Hepatocyte (in vitro differentiated cells): ENCODE measurements around the gene SCD5. TPM values are rescaled to one million over a fixed set of nuclear protein-coding genes. Genes with fewer than 3 reads are reported as not detected.

Experiments used
- DNase-seq: peaks from one replicate; pipeline ENCODE4 v3.0.0-alpha.2; 2016; ENCODE audit warnings: low spot score
- H2AFZ ChIP-seq: fragments of 200-600 bp; sonication (generic); 2 replicates; pipeline ENCODE4 v1.6.0; 2016; ENCODE audit warnings: antibody characterized with exemption, mild to moderate bottlenecking
- H3K27ac ChIP-seq: fragments of 200-600 bp; sonication (generic); 2 replicates; pipeline ENCODE4 v1.5.1; 2016; ENCODE audit warnings: mild to moderate bottlenecking
- H3K27me3 ChIP-seq: fragments of 200-600 bp; sonication (generic); 2 replicates; pipeline ENCODE4 v1.6.1; 2016
- H3K36me3 ChIP-seq: fragments of 200-600 bp; sonication (generic); replicated peaks from 2 replicates; pipeline ENCODE4 v1.5.1; 2016; ENCODE audit warnings: low read depth; ENCODE audit not compliant: insufficient read depth
- H3K4me1 ChIP-seq: fragments of 200-600 bp; sonication (generic); 2 replicates; pipeline ENCODE4 v1.5.1; 2016; ENCODE audit warnings: mild to moderate bottlenecking, moderate library complexity; ENCODE audit not compliant: insufficient read depth
- H3K4me2 ChIP-seq: fragments of 200-600 bp; sonication (generic); 2 replicates; pipeline ENCODE4 v1.6.0; 2016
- H3K4me3 ChIP-seq: fragments of 200-600 bp; sonication (generic); 2 replicates; pipeline ENCODE4 v1.5.1; 2016; ENCODE audit warnings: mild to moderate bottlenecking
- H3K79me2 ChIP-seq: fragments of 200-600 bp; sonication (generic); 2 replicates; pipeline ENCODE4 v1.6.0; 2017; ENCODE audit warnings: mild to moderate bottlenecking
- H3K9me2 ChIP-seq: fragments of 200-600 bp; sonication (generic); replicated peaks from 2 replicates; pipeline ENCODE4 v1.6.0; 2017; ENCODE audit warnings: mild to moderate bottlenecking; ENCODE audit not compliant: insufficient read depth
- H3K9me3 ChIP-seq: fragments of 200-600 bp; sonication (generic); 2 replicates; pipeline ENCODE4 v1.5.1; 2016; ENCODE audit warnings: low read depth, mild to moderate bottlenecking
- H4K20me1 ChIP-seq: fragments of 200-600 bp; sonication (generic); 2 replicates; pipeline ENCODE4 v1.6.0; 2016; ENCODE audit warnings: mild to moderate bottlenecking; ENCODE audit not compliant: insufficient read depth, poor library complexity, severe bottlenecking
- EZH2 ChIP-seq: fragments of 200-600 bp; sonication (generic); IDR thresholded peaks from 2 replicates; pipeline ENCODE4 v1.6.1; 2016; ENCODE audit warnings: antibody characterized with exemption, mild to moderate bottlenecking, borderline replicate concordance
- EZH2phosphoT487 ChIP-seq: fragments of 200-600 bp; sonication (generic); IDR thresholded peaks from one replicate; pipeline ENCODE4 v1.6.1; 2018; ENCODE audit warnings: antibody characterized with exemption, mild to moderate bottlenecking, low read depth, moderate library complexity; ENCODE audit not compliant: unreplicated experiment, severe bottlenecking
- WGBS: methylation state at CpG from one replicate; pipeline ENCODE4 v1.1.6; 2016; ENCODE audit warnings: low lambda C conversion rate; ENCODE audit errors: missing lambda C conversion rate; 5-methylcytosine and 5-hydroxymethylcytosine counted together
- polyA plus RNA-seq: library from polyadenylated mRNA; unstranded; fragments of >200 nt; fragmentation: Nextera tagmentation; extraction: Ambion mirVana; gene quantifications from 2 replicates; pipeline ENCODE4 v1.2.1, GENCODE V29; 2016
- total RNA-seq: library from RNA; depleted of rRNA; stranded (reverse); fragments of >200 nt; gene quantifications from 2 replicates; pipeline ENCODE4 v1.2.3, GENCODE V29; 2014
- TF ChIP-seq, protein P1 (sequence below): fragments of 200-600 bp; sonication (generic); IDR thresholded peaks from 2 replicates; pipeline ENCODE4 v1.5.1; 2016; ENCODE audit warnings: antibody characterized with exemption, mild to moderate bottlenecking; ENCODE audit not compliant: poor library complexity

Gene SCD5
- total and polyA plus RNA-seq, 2 experiments from 2014 or later = 6.4 to 19.2 TPM

- Histone ChIP-seq H2AFZ (no peak overlapping the region), H3K79me2 (no peaks in the 10 kb centered on the region), H3K9me2 (no peaks in the 10 kb centered on the region), H3K4me1 (no peaks in the 10 kb centered on the region), H3K36me3 (no peaks in the 10 kb centered on the region), H3K4me3 (no peak overlapping the region), H3K9me3 (no peaks in the 10 kb centered on the region), H3K4me2 (no peak overlapping the region), H3K27me3 (no peaks in the 10 kb centered on the region), H4K20me1 (no peaks in the 10 kb centered on the region), H3K27ac (no peak overlapping the region)
- no peak for TF ChIP-seq EZH2phosphoT487
- TF ChIP-seq, protein P1, sequence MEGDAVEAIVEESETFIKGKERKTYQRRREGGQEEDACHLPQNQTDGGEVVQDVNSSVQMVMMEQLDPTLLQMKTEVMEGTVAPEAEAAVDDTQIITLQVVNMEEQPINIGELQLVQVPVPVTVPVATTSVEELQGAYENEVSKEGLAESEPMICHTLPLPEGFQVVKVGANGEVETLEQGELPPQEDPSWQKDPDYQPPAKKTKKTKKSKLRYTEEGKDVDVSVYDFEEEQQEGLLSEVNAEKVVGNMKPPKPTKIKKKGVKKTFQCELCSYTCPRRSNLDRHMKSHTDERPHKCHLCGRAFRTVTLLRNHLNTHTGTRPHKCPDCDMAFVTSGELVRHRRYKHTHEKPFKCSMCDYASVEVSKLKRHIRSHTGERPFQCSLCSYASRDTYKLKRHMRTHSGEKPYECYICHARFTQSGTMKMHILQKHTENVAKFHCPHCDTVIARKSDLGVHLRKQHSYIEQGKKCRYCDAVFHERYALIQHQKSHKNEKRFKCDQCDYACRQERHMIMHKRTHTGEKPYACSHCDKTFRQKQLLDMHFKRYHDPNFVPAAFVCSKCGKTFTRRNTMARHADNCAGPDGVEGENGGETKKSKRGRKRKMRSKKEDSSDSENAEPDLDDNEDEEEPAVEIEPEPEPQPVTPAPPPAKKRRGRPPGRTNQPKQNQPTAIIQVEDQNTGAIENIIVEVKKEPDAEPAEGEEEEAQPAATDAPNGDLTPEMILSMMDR = no peak
- no peak for TF ChIP-seq EZH2
- 95% methylated on average over 4 of the region's 4 CpGs for WGBS
- DNase-seq = no peak
These were observed 187.1 kb downstream of the SCD5 start for GRCh38 chr4:82611527-82611926.

DNA sequence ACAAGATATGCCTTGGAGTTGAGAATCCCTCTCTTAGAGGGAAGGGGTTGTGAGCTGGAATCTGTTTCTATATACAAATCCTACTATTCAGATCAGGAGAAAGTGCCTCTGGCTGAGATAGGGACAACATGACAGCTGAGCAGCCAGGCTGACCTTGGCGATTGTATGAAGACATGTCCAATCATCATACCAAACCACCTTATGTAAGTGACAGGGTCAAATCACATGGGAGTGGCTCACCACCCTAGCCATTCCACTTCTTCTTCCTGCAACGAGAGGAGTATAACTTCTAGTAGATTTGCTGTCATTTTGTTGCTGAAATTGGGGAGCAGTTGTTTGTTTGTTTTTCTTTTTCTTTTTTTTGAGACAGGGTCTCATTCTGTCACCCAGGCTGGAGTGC, 188.6 kb downstream of the SCD5 start:
- H3K79me2 ChIP-seq = no peaks in the 10 kb centered on the region
- H3K9me3 ChIP-seq = no peaks in the 10 kb centered on the region
- no peaks in the 10 kb centered on the region for H4K20me1 ChIP-seq
- WGBS = 96% methylated on average over 2 of the region's 2 CpGs
- no peaks in the 10 kb centered on the region for H3K27me3 ChIP-seq
- no peak for DNase-seq
- no peak overlapping the region for H3K4me2 ChIP-seq
- TF ChIP-seq EZH2 (no peak), EZH2phosphoT487 (no peak)
- TF ChIP-seq, protein P1 = no peak
- H3K4me3 ChIP-seq = no peak overlapping the region
- H3K4me1 ChIP-seq = no peaks in the 10 kb centered on the region
- no peak overlapping the region for H2AFZ ChIP-seq
- H3K27ac ChIP-seq = no peak overlapping the region
- H3K36me3 ChIP-seq = no peaks in the 10 kb centered on the region
- H3K9me2 ChIP-seq = no peaks in the 10 kb centered on the region

GRCh38 chr4:82606622-82607021, 192.0 kb downstream of the SCD5 start:
- H3K27ac ChIP-seq = no peak overlapping the region
- WGBS = 94% methylated on average over 7 of the region's 7 CpGs

More at GRCh38 chr4:82606622-82607021, 192.0 kb downstream of the SCD5 start:
- Histone ChIP-seq H3K4me2 (no peak overlapping the region), H3K79me2 (no peaks in the 10 kb centered on the region), H3K4me1 (no peaks in the 10 kb centered on the region), H3K9me2 (no peaks in the 10 kb centered on the region), H3K27me3 (no peaks in the 10 kb centered on the region), H3K4me3 (no peak overlapping the region), H2AFZ (no peak overlapping the region), H3K36me3 (no peaks in the 10 kb centered on the region), H3K9me3 (no peaks in the 10 kb centered on the region), H4K20me1 (no peaks in the 10 kb centered on the region)
- TF ChIP-seq EZH2phosphoT487 = no peak
- TF ChIP-seq, protein P1 = no peak
- no peak for TF ChIP-seq EZH2
- no peak for DNase-seq
